HFF-Myc (cell line): ENCODE results near the gene NCK2.

Source experiments
- DNase-seq: peaks from one replicate; pipeline ENCODE4 v3.0.0-alpha.2; 2011; ENCODE audit warnings: low read depth; ENCODE audit errors: extremely low read depth
- H3K4me3 ChIP-seq: replicated peaks from 2 replicates; pipeline ENCODE4 v1.5.1; 2011; ENCODE audit warnings: low read depth, mild to moderate bottlenecking, control low read depth, low read length
- CTCF ChIP-seq: IDR thresholded peaks from 2 replicates; pipeline ENCODE4 v1.5.1; 2012; ENCODE audit warnings: mild to moderate bottlenecking, low read depth, low read length, control low read depth; ENCODE audit errors: missing control alignments

NCK2 gene

GRCh38 chr2:105773568-105773967 is 28.9 kb downstream of the NCK2 start:
- TF ChIP-seq CTCF: no peak
- H3K4me3 ChIP-seq: no peak overlapping the region
- DNase-seq: no peak

- TF ChIP-seq CTCF: no peak
- no peak overlapping the region for H3K4me3 ChIP-seq
- no peak for DNase-seq
Measured at GRCh38 chr2:105774781-105775337, 30.1 kb downstream of the NCK2 start.

- DNase-seq: peak; percentile 20
- no peak overlapping the region for H3K4me3 ChIP-seq
- TF ChIP-seq CTCF: no peak
Measured at GRCh38 chr2:105775809-105776559, 31.3 kb downstream of the NCK2 start.

GRCh38 chr2:105776560-105776928 is 31.8 kb downstream of the NCK2 start:
- H3K4me3 ChIP-seq: no peak overlapping the region
- no peak for DNase-seq
- TF ChIP-seq CTCF: no peak

GRCh38 chr2:105777031-105777482 is 32.3 kb downstream of the NCK2 start:
- no peak for DNase-seq
- no peak for TF ChIP-seq CTCF
- no peak overlapping the region for H3K4me3 ChIP-seq

GRCh38 chr2:105777506-105778055 is 32.9 kb downstream of the NCK2 start:
- H3K4me3 ChIP-seq: no peak overlapping the region
- no peak for TF ChIP-seq CTCF
- DNase-seq: no peak
